ENCODE measurements around the gene SOHLH1.

The SOHLH1 gene

DNA sequence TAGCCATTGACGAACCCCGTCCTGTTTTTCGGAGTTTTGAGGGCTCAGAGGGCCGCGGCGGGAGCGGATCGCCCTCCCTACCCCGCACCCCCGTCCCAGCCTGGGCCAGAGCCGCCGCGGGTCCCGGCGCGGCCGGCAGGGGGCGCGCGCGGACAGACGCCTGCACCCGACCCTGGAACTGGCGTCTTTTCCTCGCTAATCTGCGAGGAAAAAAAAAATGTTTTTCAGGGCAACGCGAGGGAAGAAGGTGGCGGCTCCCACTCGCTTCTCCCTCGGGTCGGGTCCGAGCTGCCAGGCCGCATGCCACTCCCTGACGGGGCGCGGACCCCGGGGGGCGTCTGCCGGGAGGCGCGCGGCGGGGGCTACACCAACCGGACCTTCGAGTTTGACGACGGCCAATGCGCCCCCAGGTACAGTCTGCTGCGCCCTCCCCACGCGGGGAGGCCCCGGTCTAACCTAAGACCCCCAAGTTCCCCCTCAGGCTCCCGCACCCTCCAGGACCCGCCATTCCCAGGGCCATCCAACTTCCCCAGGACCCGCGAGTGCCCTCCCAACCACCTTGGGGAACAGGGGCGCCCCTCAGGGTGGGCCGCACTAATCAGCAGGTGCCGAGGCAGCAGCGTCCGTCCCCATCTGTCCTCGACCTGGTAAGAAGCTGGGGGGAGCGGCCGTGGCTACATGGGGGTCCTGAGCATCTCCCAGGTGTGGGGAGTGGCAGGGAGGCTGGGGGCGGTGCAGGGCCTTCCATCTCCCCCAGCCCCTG, 2.9 kb upstream of the SOHLH1 start, which contains the start of gene KCNT1:
TSS of gene KCNT1 (plus strand) at position 227 of the 763 bp plus-strand sequence. CDS start at position 301, 74 bp downstream.
- peak; percentile 39 for DNase-seq

DNA sequence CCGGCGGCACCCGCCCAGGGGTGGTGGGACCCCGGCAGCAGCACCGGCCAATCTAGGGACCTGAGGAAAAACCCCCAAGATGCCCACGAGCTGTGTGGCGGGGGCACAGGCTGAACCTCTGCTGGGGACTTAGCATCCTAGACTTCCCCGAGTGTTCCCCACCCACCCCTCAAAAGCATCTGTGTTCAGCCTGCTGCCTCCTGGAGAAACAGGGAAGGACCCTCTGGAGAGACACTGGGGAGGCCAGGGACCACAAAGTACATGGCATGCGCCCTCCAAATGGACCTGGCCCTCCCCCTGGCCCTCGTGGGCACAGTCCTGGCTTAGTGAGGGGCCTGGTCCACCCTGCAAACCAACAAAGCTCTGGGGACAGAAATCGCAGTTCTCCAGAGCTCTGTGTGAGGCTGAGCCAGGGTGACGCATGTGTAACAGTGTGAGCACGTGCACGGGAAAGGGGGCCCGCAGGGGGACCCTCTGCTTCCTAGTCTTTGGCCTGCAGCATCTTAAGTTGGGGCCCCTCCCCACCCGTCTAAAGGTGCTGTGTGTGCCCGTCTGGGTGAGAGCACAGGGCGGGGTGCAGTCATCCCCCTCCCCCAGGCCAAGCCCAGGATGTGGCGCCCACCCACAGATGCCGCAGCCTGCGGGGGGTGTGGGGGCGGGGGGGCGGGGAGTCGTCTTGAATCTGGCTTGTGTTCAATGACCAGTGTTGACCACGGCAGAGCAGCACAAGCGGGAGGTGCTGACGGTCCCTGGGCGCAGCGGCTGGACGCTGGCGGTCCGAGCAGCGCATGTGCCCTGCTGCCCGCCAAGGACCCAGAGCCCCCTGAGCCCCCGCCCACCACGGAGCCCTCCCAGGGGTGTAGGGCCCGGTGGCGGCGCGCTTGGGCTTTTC, 2.0 kb upstream of the SOHLH1 start:
- DNase-seq = no peak

DNA sequence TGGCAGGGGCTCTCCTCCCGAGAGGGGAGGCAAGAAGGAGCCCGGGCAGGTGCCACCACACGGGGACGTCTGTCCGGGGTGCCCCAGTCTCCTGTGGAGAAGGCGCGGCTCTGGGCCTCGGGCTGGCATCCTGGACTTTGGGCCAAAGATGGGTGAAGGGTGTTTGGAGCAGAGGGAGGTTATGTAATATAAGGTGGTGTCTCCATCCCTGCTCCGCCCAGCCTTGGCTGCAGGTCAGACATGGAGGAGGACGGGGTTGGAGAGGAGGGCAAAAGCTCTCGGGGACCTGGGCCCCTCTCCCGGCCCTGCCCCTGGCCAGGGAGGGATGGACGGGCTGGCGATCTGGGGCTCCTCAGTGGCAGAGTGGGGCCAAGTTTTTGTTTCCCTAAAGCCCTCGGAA, 1.2 kb upstream of the SOHLH1 start:
- DNase-seq = no peak

DNA sequence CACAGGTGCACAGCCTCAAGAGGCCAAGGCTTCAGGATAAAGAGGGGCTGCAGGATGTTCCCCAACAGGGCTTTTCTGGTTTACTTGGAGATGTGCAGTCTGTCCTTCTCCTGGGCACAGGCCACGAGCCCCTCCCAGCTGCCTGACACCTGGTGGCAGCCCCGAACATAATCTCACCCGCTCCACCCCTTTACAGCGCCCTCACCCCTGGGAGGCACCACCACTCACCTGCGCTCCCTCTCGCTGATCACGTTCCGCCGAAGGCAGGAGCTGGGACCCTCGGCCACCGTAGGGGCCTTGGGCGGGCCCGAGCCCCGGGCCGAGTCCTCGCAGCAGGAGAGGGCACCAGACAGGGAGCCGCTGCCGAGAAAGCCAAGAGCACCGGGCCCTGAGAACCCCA, 514 bp downstream of the SOHLH1 start:
- DNase-seq = no peak

DNA sequence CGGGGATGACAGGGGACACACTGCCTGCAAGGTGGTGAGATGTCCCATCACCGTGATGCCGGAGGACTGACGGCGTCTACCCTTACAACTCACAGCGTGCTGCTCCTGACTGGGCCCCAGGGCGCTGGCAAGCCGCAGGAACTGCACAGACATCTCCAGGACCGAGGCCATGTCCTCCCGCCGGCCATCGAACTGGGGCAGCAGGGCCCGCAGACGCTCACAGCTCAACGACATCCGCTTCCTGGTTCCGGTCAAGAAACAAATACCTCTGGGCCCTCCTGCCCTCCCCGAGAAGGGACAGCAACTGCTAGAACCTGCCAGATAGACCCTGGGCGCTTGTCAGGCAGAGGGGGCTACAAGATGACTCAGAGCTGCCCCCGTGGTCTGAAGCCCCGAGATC, 1.0 kb downstream of the SOHLH1 start:
- no peak for DNase-seq

DNA sequence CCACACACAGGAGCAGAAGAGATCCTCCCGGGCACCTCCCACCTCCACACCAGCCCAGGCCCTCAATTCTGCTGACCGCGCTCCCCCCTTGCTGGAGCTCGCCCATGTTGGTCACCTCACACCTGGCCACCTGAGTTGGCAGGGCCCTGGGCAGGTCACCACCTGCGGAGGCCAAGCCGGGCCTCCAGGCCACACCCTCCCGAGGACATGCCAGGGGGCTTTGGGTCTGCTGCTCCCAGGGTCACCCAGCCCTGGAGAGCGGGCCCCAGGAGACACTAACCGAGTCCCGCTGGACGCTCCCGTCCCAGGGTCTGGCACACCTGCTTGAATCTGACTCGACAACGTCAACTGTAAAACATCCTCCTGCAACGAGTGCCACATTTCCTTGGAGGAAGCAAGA, 2.1 kb downstream of the SOHLH1 start:
- no peak for DNase-seq

DNA sequence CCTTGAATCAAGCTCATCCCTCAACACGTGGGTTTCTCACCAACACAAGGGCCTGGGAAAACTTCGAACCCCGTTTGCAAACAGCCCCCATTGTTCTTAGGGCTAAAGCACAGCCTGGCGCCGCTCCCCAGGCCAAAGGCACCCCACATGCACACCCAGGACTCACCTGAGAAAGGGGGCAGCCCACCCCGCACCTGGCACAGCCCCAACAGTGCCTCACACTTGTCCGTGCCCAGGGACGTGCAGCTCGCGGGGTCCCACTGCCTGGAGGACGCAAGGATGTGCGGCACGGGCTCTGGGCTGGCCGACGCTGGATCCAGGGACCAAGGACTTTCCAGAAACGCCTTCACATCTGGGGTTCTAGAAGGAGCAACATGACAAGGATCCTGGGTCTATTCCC, 2.8 kb downstream of the SOHLH1 start:
- DNase-seq = no peak

DNA sequence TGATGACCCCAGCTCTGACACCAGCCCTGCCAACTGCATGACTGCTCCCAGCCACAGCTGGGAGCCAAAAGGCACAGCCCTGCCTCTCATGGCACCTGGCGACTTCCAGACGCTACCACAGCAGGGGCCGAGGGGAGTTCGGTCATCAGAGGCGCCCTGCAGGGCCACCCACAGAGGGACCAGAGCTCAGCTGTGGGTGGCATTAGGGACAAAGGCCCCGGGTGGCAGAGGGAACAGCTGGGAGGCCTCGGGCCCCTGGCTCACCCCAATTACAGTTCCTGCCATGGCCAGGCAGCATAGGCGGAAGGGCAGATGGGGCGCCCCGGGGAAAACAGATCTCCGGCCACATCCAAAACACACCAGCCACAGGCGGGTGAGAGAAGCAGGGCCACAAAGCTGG, 3.6 kb downstream of the SOHLH1 start:
- no peak for DNase-seq

DNA sequence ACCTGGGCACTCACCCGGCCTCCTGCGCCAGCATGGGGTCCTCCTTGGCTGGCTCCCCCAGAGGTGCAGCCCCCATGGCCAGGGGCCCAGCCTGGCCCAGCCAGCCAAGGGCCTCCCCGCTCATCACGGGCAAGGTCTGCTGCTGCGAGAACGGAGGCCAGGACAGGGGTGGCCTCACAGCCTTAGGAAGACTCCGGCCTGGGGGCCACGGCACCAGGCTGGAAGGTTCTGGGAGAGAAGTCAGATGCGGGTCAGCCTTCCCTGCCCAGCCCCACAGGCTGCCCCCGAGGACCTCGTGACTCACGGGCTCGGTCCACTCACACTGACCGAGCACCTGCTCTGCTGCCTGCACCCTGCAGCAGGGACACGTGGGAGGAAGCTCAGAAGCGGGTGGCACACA, 4.2 kb downstream of the SOHLH1 start:
- DNase-seq = no peak

DNA sequence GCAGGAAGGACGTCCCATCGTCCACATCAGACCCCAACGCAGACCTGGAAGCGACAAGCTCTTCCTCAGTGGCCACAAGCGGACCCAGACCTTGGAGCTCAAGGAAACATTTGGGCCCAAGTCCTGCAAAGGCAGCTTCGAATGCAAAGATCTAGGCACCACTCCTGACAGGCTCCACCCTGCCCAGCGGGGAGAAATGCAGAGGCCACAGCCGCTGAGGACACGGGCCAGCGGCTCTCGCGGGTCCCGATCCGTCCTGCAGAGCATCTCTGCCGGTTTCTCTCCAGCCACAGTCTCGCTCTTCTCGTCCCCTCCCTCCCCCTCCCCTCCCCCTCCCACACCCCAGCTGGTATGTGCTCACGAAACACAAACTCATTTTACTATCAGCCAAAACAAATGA, 4.9 kb downstream of the SOHLH1 start:
- no peak for DNase-seq

DNA sequence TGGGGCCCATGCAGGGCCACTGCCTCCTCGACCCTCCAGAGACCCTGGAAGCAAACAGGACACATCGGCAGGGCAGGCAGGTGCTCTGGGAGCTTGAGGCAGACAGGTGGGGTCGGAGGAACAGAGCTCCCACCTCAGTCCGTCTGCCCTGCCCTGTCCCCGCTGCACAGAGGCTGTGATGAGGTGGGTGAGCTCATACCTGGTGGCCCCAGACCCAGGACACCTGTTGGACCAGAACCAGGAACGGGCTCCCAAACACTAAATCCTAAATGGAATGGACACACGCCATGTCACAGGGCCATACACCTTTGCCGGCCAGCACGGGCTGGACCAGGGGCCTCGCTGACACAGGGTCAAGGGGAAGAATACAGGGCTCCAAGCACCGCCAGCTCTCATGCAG, 5.5 kb downstream of the SOHLH1 start:
- DNase-seq = no peak

DNA sequence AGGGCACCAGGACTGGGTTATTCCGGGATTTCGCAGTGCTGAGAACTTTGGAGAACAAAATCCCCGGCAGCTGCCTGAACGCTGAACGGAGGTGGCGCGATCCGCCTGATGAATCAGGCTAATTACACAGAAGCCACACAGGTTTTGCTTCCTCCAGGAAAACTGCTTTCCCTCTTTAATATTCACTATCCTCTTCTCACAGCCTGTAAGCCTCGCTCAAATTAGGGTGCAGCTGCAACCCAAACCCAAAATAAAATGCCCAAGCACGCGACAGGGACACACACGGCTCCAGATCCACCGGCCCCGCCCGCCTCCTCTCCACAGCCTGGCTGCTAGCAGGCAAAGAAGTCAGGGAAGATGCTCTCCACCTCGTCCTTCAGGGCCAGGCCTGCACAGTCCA, 6.0 kb downstream of the SOHLH1 start:
- DNase-seq = no peak

DNA sequence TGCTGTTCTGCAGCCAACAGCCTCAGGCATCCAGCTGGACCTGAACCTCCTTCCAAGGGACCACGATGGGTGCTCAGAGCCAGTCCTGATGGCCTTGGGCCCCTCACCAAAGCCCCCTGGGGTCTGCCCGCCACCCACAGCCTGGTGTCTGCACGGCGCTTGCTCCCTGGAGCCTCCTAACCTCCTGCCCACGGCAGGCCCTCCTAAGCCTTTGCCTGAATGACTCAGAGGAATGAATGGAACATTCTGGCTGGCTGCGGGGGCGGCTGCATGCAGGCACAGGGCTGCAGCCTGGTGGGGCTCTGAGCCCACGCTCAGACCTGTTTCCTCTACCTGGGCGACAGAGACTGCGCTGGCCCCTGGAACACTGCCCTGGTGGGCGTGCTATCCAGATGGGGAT, 6.9 kb downstream of the SOHLH1 start:
- DNase-seq = no peak

DNA sequence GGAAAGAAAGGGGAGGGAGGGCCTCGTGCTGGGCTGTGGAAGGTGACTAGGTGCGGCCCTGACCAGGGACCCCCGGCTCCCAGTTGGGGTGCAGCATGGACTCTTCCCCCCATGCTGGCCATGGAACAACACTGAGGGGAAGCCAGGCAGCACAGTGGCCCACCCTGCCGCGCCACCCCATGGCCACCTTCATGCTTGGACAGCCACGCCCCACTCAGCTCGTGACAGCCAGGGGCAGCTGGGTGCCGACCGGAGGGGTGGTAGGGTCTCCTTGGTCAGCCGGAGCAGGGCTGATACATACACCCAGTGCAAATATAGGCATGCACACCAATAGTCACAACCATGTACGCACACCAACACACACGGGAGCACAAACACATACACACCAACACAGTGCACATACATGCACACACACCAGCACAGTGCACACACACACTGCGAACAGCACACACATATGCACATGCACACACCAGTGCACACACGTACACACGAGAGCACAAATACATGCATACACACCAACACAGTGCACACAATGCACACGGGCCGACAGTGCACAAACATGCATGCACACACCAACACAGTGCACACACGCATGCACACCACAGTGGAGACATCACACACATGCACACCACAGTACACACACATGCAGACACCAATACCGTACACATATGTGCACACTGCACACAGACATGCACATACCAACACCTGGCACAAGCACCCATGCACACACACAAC, 8.3 kb downstream of the SOHLH1 start:
- DNase-seq = no peak

DNA sequence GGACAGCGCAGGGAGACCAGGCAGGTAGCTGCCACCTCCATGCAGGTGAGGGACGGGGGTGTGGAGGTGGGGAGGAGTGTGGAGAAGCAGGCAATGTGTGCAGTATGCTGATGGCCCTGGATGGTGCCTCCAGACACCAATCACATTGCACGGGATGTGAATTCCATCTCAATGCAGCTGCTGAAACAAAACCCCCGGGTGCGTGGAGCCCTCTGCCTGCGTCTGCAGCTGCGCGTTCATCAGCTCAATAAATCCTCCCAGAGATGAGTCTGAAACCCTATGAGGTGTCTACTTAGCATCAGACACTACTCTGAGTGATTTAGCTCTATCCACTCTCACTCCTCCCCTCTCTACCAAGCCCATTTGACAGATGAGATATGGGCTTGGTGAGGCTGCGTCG, 10.3 kb downstream of the SOHLH1 start:
- DNase-seq = no peak

DNA sequence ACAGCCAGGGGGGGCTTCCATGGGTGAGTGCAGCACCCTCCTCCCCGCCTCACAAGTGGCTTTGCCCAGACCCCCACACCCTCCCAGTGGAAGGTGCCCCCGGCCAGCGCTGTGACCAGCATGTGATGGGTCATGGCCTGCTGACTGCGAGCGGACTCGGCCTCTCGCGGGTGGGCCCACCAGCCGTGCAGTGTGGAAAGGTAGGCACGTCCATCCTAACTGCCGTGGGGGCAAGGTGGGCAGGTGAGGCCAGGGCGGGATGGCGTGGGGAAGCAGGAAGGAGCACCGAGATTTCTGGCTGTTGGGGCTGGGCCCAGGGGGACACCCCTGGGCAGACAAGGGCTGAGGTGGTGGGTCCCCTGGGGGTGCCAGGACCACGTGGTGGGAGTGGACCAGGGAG, 12.1 kb downstream of the SOHLH1 start:
- DNase-seq = no peak

DNA sequence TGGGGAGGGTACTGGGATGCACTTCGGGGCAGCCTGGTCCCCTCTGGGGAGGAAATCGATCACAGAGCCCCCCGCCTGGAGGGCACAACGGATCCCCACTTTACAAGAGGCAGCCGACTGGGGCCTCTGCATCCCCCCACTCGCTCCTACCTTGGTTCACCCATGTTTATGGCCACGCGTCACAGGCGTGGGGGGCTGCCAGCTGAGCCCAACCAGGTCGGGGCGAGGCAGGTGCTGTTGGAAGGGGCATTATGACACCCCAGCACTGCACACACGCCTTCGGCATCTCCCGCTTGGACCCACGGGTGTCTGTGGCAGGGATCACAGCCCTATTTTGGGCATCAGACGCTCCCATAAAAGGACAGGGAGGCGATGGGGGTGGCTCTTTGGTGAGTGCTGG, 14.6 kb downstream of the SOHLH1 start:
- DNase-seq = no peak

DNA sequence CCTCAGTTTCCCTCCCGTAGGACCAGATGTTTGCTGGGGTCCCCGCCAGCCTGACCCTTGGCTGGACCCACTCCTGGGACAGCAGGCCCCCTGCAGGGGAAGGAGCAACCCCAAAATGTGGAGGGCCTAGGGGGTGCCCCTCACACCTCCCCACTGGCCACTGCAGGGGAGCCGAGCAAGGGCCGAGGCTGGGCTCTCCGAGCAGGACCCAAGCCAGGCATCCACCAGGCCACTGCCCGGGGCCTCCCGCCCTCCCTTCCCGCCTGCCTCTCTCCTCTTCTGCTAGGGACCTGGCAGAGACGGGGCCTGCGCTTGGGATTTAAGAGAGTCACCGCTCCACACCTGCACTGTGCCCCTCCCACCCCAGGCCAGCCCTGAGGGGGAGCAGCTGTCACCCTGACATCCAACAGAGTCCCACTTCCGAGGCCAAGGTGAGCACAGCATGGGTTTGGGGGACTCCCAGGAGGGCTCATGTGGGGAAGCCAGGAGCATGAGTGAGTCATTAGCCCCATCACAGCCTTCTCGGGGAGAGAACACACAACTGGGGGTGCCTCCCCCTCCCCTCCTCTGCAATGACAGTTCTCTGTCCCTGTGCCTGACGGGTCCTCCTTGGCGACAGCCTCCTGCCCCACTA, 15.8 kb downstream of the SOHLH1 start:
- no peak for DNase-seq

DNA sequence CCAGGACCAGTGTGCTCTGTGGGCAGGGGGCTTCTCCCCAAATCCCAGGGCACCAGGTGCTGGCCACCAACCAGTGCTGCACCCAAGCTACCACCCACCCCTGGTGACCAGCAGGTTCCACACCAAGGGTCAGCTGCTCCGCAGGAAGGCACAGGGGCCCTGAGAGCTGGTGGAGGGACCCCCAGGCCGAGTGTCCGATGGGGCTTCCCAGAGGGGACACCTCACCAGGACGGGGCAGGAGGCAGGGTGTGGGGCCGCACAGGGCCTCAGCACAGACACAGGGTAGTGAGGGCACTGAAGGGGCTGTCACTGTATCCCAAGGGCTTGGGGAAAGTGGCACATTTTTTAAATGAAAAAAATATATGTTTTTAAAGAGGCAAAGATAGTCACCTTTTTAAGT, 18.1 kb downstream of the SOHLH1 start:
- no peak for DNase-seq

DNA sequence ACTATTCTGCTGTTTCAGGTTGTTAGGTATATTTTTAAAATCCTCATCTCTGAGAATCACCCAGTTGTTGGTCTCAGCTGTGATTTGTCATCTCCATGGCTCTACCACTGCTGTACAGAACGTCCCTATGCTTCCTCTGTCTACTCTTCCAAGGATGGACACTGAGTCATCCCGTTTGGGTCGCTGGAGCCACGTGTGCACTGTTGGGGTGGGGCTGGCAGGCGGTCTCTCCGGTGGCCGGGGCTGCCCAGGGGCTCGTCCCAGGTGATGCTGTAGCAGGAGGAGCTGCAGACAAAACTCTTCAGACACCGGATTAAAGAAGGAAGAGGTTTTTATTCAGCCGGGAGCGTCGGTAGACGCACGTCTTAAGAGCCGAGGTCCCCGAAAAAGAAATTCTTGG, 19.2 kb downstream of the SOHLH1 start:
- no peak for DNase-seq

DNA sequence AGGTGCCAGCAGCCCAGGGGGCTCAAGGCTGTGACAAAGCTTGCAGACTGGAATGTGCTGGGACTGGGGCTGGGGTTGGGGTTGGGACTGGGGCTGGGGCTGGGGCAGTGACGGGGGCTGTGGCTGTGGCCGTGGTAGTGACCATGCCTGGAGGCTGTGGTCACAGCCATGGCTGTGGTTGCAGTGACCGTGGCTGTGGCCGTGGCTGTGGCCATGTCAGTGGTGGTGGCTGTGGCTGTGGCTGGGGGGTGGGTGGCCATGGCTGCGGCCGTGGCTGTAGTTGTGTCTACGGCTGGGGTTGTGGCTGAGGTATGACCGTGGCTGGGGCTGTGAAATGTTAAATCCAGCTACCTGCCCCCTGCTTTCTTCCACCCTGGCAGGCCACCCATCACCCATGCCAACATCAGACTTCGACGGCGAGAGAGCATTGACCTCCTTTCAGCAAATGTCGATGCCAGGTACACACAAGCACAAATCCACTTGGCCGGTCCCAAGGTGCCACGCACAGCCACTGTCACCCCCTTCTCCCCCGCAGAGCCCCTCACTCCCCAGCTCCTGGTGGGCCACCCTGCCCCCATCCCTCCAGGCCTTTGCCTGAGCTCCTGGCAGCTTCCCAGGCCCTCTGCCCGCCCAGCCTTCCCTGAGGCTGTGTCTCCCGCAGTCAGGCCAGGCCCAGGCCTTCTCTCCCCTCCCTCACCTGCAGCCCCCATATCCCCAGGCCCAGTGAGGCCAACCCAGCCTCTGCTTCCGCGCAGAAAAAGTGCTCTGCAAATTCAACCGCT, 20.9 kb downstream of the SOHLH1 start:
- no peak for DNase-seq

DNA sequence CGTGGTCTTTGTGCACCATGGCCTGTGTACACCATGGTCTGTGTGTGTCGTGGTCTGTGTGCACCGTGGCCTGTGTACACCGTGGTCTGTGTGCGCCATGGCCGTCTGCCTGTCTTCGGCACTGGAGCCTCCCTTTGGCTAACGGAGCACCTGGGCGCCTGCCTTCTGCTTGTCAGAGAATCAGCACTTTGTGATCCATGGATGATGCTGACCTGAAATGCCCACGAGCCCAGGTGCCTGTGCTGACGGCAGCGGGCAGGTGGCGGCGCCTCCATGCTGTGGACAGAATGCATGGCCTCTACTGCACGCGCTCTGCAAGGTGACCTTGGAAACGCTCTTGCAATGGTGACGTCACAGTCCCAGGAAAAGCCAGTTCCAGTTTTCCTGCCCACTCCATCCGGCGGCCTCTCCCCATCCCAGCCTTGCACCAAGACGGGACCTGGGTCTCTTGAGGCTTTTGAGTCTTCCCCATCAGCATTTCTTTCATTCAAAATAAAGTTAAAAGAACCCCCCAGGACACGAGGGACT, 21.6 kb downstream of the SOHLH1 start:
- DNase-seq = no peak
